Mammary epithelial cell (primary cell): ENCODE measurements around the gene CYTH3.

ENCODE experiments used
- CTCF ChIP-seq, 2 donors: IDR thresholded peaks in 1 of 2; conservative IDR thresholded peaks in 1 of 2; 2 replicates each; pipeline ENCODE4 v1.5.1; 2011 to 2012; ENCODE audit warnings: inconsistent platforms in 2 of 2, low read length in 2 of 2, mild to moderate bottlenecking in 2 of 2, control low read depth in 1 of 2, low read depth in 1 of 2; ENCODE audit not compliant: insufficient read depth in 1 of 2; ENCODE audit errors: extremely low read depth in 1 of 2
- EZH2 ChIP-seq: IDR thresholded peaks from 2 replicates; pipeline ENCODE4 v1.6.1; 2012; ENCODE audit warnings: low read length, inconsistent platforms, borderline replicate concordance

DNA sequence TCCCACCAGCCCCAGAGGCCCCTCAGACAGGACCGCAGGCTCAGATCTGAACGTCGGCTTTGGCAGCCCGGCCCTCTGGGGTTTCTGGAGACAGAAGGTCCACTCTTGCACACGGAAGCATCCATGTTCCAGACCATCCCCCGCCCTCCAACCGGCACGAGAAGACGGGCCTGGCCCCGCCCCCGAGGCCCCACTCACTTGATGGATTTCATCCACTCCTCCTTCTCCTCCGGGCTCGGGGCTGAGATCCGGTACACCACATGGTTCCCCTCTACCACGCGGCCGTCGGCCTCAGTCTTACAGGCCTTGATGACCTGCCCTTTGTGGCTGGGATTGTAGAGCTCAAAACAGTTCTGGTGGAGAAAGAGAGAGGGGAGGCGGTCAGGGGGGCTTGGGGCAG, 107.3 kb downstream of the CYTH3 start:
- TF ChIP-seq CTCF (conservative IDR thresholded peaks at IDR 0.05 in 1 of 2, IDR thresholded peaks at IDR 0.05 in 1 of 2; ENCODE audit: extremely low read depth in 1 of 2, insufficient read depth in 1 of 2, low read depth in 1 of 2, low read length in 2 of 2) (no peak), EZH2 (no peak)
